Hepatocyte (in vitro differentiated cells): ENCODE results near the gene KCNN3.

Experiments used
- EZH2 ChIP-seq: fragments of 200-600 bp; sonication (generic); IDR thresholded peaks from 2 replicates; pipeline ENCODE4 v1.6.1; 2016; ENCODE audit warnings: antibody characterized with exemption, mild to moderate bottlenecking, borderline replicate concordance
- EZH2phosphoT487 ChIP-seq: fragments of 200-600 bp; sonication (generic); IDR thresholded peaks from one replicate; pipeline ENCODE4 v1.6.1; 2018; ENCODE audit warnings: antibody characterized with exemption, mild to moderate bottlenecking, low read depth, moderate library complexity; ENCODE audit not compliant: unreplicated experiment, severe bottlenecking
- TF ChIP-seq, protein P1 (sequence below): fragments of 200-600 bp; sonication (generic); IDR thresholded peaks from 2 replicates; pipeline ENCODE4 v1.5.1; 2016; ENCODE audit warnings: antibody characterized with exemption, mild to moderate bottlenecking; ENCODE audit not compliant: poor library complexity

DNA sequence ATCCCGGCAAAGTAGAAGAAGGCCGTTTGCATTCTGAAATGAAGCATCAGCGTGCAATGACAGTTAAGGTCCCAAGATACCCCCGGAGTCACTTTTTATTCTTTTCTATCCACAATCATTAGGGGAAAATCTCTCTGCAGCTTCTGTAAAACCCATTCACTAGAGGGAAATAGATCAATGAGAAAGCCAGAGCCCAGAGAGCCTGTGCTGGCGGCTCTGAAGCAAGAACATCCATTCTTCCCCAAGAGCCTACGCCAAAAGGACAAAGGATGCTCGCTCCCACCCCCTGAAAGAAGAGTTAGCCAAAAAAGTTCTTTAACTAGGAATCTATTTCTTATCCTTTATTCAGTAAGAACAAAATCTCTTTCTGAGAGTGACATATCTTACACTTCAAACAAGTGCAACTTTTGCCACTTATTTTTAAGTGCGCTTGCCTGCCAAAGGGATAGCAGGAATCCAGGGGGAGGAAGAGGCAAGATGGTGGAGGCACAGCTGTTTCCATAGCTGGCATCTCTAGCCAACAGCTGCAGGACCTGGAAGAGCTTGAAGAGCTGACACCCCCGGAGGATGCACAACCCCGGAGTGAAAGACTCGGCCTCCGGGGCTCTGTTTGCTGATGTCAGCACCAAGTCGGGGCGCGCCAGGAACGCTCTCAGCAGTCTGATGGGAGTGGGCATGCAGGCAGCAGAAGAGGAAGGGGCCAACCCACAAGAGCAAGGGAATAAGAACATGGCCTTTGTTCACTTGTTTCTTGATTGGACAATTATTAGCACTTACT, 68.7 kb downstream of the KCNN3 start:
- TF ChIP-seq, protein P1, sequence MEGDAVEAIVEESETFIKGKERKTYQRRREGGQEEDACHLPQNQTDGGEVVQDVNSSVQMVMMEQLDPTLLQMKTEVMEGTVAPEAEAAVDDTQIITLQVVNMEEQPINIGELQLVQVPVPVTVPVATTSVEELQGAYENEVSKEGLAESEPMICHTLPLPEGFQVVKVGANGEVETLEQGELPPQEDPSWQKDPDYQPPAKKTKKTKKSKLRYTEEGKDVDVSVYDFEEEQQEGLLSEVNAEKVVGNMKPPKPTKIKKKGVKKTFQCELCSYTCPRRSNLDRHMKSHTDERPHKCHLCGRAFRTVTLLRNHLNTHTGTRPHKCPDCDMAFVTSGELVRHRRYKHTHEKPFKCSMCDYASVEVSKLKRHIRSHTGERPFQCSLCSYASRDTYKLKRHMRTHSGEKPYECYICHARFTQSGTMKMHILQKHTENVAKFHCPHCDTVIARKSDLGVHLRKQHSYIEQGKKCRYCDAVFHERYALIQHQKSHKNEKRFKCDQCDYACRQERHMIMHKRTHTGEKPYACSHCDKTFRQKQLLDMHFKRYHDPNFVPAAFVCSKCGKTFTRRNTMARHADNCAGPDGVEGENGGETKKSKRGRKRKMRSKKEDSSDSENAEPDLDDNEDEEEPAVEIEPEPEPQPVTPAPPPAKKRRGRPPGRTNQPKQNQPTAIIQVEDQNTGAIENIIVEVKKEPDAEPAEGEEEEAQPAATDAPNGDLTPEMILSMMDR, result no peak
- TF ChIP-seq EZH2phosphoT487 (no peak), EZH2 (no peak)
